ENCODE results near the gene SDCCAG8.
A peak's percentile ranks its signal among the peaks of the same experiment; 100 is the strongest.

SDCCAG8 gene

DNA sequence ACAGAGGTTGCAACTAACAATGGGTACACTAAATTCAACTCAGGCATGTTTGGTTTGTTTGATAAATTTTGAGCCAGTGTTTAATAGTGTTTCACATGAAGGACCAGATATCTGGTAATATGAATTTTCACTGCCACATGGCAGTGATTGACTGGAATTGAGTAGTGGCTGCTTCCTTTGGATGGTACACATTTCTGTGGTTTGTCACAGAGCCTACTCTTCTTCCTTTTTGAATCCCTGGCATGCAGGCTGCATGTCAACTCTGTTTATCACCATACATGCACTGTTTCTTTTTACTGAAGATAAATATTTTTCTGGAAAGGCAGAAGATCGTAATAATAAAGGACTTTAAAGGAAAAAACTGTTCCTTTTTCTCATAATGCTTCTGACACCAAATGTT, 35.5 kb downstream of the SDCCAG8 start:
- no peak overlapping the region for H3K4me3 ChIP-seq (ENCODE audit: low read depth, low read length)
- H3K36me3 ChIP-seq (replicated peaks), result peaks cover 18% of the 10 kb centered on the region
- TF ChIP-seq, protein P1, sequence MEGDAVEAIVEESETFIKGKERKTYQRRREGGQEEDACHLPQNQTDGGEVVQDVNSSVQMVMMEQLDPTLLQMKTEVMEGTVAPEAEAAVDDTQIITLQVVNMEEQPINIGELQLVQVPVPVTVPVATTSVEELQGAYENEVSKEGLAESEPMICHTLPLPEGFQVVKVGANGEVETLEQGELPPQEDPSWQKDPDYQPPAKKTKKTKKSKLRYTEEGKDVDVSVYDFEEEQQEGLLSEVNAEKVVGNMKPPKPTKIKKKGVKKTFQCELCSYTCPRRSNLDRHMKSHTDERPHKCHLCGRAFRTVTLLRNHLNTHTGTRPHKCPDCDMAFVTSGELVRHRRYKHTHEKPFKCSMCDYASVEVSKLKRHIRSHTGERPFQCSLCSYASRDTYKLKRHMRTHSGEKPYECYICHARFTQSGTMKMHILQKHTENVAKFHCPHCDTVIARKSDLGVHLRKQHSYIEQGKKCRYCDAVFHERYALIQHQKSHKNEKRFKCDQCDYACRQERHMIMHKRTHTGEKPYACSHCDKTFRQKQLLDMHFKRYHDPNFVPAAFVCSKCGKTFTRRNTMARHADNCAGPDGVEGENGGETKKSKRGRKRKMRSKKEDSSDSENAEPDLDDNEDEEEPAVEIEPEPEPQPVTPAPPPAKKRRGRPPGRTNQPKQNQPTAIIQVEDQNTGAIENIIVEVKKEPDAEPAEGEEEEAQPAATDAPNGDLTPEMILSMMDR (IDR thresholded peaks at IDR 0.05; ENCODE audit: low read depth, low read length, missing control alignments), result no peak
- no peak for DNase-seq
- in situ Hi-C loops (cut with HindIII; ENCODE audit: low pct_ligation_motif_present, low sequenced_read_pairs), result no loop called here
- no peaks in the 10 kb centered on the region for H3K27me3 ChIP-seq (replicated peaks)
- H3K27ac ChIP-seq, result no peak overlapping the region

DNA sequence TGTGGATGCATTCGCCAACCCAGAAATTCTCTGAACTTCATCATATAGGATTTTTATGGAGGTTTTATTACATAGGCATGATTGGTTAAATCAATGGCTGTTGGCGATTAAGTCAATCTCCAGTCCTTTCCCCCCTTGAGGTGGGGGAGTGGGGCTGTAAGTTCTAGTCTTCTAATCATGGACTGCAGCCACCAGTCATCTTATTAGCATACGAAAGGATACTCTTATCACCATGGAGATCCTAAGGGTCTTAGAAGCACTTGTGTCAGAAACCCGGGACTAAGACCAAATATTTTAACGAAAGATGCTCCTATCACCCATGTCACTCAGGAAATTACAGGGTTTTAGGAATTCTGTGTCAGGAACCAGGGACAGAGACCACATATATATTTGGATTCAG, 36.3 kb downstream of the SDCCAG8 start:
- peaks cover 18% of the 10 kb centered on the region for H3K36me3 ChIP-seq (replicated peaks)
- no peak overlapping the region for H3K4me3 ChIP-seq (ENCODE audit: low read depth, low read length)
- in situ Hi-C loops (cut with HindIII; ENCODE audit: low pct_ligation_motif_present, low sequenced_read_pairs), result no loop called here

DNA sequence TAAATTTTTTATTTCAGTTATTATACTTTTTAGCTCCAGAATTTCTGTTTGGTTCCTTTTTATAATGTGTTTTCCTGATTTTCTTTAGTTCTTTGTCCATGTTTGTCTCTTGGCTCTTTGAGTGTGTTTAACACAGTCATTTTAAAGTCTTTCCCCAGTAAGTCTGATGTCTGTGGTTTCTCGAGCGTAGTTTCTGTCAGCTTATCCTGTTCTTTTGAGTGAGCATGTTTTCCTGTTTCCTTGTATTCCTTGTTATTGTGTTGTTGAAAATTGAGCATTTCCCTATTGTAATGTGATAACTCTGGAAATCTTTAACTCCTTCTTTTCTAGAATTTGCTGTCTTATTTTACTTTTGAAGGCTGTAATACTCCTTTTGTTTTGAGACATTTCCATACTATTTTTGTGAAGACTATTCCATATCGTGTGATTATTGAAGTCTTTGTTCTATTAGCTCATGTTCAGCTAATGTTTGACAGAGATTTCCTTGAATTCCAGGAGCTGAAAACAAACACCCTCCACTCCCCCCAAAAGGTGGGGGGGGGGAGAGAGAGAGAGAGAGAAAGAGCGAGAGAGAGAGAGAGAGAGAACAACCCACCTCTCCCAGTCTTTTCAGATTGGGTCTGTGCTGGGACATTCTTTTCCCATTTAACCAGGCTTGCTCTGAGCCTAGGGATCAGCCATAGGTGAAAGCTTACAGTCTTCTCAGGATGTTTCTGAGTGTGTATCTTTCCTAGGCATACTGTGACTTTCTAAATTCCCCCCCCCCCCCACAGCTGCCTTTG, 38.3 kb downstream of the SDCCAG8 start:
- Histone ChIP-seq H3K27me3 (replicated peaks) (no peaks in the 10 kb centered on the region), H3K4me3 (ENCODE audit: low read depth, low read length) (no peak overlapping the region), H3K36me3 (replicated peaks) (peaks cover 20% of the 10 kb centered on the region), H3K27ac (peak overlapping the region; percentile 89)
- in situ Hi-C loops (cut with HindIII; ENCODE audit: low pct_ligation_motif_present, low sequenced_read_pairs), result no loop called here
- TF ChIP-seq, protein P1 (IDR thresholded peaks at IDR 0.05; ENCODE audit: low read depth, low read length, missing control alignments), result no peak
- no peak for DNase-seq

More for the DNA sequence above, 36.3 kb downstream of the SDCCAG8 start:
- TF ChIP-seq, protein P1 (IDR thresholded peaks at IDR 0.05; ENCODE audit: low read depth, low read length, missing control alignments), result no peak
- no peak for DNase-seq
- Histone ChIP-seq H3K27ac (no peak overlapping the region), H3K27me3 (replicated peaks) (no peaks in the 10 kb centered on the region)

DNA sequence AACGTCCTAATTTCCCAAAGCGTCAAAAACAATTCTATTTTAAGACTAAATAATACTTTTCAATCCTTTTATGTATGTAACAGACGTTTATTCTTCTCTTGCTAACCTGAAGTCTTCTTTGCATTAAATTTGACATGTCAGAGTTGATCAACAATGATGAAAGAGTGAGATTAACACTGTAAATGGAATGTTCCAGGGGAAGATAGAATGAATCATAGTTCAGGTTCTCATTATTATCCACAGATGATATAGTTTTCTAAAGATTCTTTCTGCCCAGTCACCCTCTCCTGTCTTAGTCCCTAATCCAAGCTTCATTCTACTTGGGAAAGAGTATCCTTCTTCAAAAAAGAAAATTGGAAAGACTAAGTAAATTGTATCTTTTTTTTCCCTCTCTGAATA, 38.9 kb downstream of the SDCCAG8 start:
- Histone ChIP-seq H3K4me3 (ENCODE audit: low read depth, low read length) (no peak overlapping the region), H3K27ac (peak overlapping the region; percentile 89), H3K27me3 (replicated peaks) (no peaks in the 10 kb centered on the region), H3K36me3 (replicated peaks) (peaks cover 17% of the 10 kb centered on the region)
- TF ChIP-seq, protein P1 (IDR thresholded peaks at IDR 0.05; ENCODE audit: low read depth, low read length, missing control alignments), result no peak
- DNase-seq, result no peak
- in situ Hi-C loops (cut with HindIII; ENCODE audit: low pct_ligation_motif_present, low sequenced_read_pairs), result no loop called here

DNA sequence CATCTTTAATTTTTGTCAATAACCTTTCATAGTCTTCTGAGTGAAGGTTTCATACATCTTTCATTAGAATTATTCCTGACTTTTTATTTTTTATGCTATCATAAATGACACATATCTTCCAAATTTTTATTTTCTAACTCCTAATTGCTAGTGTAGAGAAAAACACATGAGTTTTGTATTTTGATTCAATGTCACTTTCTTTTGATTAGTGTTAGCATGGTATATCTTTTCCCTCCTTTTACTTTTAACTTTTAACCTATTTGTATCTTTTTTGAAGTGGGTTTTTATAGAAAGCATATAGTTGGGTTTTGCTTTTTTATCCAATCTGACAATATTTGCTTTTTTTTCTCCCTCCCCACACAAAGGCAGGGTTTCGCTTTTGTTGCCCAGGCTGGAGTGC, 43.2 kb downstream of the SDCCAG8 start:
- in situ Hi-C loops (cut with HindIII; ENCODE audit: low pct_ligation_motif_present, low sequenced_read_pairs), result no loop called here
- DNase-seq, result no peak

More for the DNA sequence above, 43.2 kb downstream of the SDCCAG8 start:
- H3K36me3 ChIP-seq (replicated peaks), result peaks cover 11% of the 10 kb centered on the region
- H3K27me3 ChIP-seq (replicated peaks), result no peaks in the 10 kb centered on the region
- no peak overlapping the region for H3K27ac ChIP-seq
- TF ChIP-seq, protein P1 (IDR thresholded peaks at IDR 0.05; ENCODE audit: low read depth, low read length, missing control alignments), result no peak
- H3K4me3 ChIP-seq (ENCODE audit: low read depth, low read length), result no peak overlapping the region
